Measurements from ENCODE around the gene MROH8.
A peak's percentile ranks its signal among the peaks of the same experiment; 100 is the strongest.
"Not testable (repeated sequence)": the region's sequence is repeated elsewhere in the genome, so short reads cannot be mapped to it uniquely, and the experiment has no call there.

Gene MROH8

DNA sequence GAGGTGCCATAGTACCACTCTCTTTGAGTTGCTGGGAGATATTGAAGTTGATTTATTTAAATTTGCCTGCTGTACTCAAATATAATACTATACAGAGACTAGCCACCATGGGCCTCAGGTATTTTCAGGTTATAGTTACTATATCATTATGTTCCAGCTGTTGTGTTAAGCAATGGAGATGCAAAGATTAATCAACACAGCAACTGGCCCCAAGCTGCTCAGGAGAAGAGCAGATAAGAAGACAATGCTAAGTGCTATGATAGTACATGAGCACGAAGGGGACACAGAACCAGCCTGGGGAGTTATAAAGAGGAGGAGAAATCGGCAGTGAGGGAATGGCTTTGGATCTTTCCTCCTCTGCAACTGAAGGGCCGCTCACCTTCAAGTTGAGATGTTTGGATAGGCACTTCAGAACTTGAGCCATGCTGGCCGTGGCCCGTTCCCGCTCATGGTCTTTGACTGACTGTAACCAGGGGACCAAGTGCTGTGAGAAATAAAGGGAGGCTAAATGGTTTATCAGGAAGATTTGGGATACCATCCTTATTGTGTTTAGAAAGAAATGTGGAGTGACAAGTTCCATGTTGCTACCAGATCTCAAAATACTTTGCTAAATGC is 24.6 kb downstream of the MROH8 start:
- DNase-seq (ENCODE audit: low read depth): no peak

DNA sequence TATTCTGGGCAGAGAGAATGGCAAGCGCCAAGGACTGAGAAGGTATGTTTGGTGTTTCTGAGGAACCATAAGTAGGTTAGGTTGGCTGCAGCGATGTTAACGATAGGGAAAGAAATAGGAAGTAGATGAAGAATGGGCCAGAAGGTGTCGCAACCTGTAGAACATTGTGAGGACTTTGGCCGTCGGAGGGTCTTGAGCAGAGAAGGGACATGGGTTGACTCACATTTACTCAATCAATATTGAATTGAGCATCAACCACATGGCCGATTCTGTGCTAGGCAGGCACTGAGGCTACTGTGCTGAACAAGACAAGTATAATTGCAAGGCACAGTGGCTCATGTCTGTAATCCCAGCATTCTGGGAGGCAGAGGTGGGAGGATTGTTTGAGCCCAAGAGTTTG is 27.1 kb downstream of the MROH8 start:
- DNase-seq (ENCODE audit: low read depth): no peak

- no peak for DNase-seq (ENCODE audit: low read depth)
Observed at GRCh38 chr20:37151529-37151928, 27.8 kb downstream of the MROH8 start.

DNA sequence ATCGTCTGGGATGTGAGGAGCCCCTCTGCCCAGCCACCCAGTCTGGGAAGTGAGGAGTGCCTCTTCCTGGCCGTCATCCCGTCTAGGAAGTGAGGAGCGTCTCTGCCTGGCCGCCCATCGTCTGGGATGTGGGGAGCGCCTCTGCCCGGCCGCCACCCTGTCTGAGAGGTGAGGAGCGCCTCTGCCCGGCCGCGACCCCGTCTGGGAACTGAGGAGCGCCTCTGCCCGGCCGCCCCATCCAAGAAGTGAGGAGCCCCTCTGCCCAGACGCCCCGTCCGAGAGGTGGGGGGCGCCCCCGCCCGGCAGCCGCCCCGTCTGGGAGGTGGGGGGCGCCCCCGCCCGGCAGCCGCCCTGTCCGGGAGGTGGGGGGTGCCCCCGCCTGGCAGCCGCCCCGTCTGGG is 28.5 kb downstream of the MROH8 start:
- not testable (repeated sequence) for DNase-seq (ENCODE audit: low read depth)

DNA sequence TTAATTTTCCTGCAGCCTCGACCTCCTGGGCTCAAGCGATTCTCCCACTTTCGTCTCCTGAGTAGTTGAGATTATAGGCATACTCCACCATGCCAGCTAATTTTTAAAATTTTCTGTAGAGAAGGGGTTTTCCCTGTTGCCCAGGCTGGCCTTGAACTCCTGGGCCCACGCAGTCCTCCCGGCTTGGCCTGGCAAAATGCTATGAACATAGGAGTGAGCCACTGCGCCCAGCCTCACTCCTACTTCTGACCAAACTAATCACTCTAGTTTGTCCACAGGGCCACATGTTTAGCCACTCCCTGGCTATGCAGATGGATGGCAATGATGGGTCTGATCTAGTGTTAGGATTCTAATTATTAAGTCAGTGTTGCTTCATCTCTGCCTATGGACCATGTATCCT is 32.1 kb downstream of the MROH8 start:
- DNase-seq (ENCODE audit: low read depth): no peak

DNA sequence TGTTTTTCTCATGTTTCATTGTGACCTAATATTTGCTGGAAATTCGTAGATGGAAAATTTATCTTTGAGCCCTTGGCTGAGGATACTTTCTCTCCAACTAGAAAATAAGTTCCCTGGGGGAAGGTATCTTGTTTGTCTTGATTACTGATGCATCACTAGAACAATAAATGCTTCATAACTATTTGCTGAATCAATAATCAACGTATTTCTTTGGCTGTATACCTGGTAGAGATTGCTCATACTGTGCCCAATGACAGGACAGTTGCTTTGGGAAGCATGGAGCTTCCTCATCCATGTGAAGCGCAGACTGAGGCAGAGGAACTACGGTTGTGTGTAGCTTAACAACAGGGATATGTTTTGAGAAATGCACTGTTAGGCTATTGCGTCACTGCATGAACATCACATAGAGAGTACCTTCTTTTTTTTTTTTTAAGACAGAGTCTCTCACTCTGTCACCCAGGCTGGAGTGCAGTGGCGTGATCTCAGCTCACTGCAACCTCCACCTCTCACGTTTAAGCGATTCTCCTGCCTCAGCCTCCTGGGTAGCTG is 34.4 kb downstream of the MROH8 start:
- no peak for DNase-seq (ENCODE audit: low read depth)

GRCh38 chr20:37142708-37143107 is 36.6 kb downstream of the MROH8 start:
- DNase-seq (ENCODE audit: low read depth): no peak

DNA sequence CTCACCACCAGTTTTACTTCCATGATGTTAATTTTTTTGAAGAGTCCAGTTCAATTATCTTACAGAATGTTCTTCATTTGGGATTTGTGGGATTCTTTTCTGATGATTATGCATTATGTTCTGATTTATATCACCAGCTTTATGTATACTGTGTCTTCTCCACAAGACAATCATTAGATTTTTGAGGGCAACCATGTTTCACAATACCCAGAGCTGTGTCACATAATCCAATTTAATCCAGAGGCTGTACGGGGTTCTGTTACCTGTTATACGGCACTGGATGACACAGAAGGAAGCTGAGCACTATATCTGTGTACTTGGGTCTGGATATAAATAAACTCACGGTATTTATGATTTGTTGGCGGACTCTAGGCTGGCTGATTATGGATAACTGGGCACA is 41.8 kb downstream of the MROH8 start:
- no peak for DNase-seq (ENCODE audit: low read depth)

DNA sequence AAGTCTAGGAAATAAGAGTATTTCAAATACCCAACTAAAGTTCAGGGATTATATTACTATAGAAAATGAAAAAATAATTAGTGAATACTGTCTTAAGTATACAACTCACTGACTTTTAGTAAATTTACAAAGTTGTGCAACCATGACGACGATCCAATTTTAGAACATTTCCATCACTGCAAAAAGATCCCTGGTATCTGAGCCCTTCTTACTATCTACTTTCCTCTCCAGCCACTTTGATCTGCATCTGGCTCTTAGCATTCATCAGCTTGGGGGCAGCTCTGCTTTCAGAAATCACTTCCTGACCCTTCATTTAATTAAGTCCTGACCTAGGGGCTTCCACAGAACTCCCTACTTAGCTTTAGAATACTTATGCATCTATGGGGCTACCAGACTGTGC is 45.4 kb downstream of the MROH8 start:
- no peak for DNase-seq (ENCODE audit: low read depth)

- DNase-seq (ENCODE audit: low read depth): no peak
Observed at GRCh38 chr20:37131486-37131885, 47.9 kb downstream of the MROH8 start.

GRCh38 chr20:37128803-37129202 is 50.5 kb downstream of the MROH8 start:
- no peak for DNase-seq (ENCODE audit: low read depth)

DNA sequence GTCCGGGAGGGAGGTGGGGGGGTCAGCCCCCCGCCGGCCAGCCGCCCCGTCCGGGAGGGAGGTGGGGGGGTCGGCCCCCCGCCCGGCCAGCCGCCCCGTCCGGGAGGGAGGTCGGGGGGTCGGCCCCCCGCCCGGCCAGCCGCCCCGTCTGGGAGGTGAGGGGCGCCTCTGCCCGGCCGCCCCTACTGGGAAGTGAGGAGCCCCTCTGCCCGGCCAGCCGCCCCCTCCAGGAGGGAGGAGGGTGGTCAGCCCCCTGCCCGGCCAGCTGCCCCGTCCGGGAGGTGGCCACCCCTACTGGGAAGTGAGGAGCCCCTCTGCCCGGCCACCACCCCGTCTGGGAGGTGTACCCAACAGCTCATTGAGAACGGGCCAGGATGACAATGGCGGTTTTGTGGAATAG is 53.1 kb downstream of the MROH8 start:
- DNase-seq (ENCODE audit: low read depth): not testable (repeated sequence)

DNA sequence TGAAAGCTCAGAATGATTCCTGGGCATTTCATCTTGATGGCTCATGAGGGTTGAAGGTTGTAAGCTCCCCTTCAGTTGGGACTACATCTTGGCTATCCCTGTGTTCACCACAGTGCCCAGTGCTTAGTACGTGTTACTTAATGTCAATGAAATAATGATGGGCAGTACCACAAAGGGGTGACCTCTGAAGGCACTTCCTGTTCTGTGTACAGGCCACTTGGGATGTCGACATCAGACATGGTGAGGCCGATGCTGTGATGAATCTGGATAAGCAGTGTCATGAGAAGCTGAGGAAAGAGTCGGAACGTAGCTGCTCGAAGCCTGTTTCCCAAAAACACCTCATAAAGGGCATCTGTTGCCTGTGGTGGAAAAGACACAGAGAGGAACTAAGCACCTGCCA is 55.9 kb downstream of the MROH8 start:
- DNase-seq (ENCODE audit: low read depth): no peak

- no peak for DNase-seq (ENCODE audit: low read depth)
Observed at GRCh38 chr20:37120497-37120896, 58.9 kb downstream of the MROH8 start.

GRCh38 chr20:37119356-37120036 is 59.9 kb downstream of the MROH8 start:
- DNase-seq (ENCODE audit: low read depth): no peak

DNA sequence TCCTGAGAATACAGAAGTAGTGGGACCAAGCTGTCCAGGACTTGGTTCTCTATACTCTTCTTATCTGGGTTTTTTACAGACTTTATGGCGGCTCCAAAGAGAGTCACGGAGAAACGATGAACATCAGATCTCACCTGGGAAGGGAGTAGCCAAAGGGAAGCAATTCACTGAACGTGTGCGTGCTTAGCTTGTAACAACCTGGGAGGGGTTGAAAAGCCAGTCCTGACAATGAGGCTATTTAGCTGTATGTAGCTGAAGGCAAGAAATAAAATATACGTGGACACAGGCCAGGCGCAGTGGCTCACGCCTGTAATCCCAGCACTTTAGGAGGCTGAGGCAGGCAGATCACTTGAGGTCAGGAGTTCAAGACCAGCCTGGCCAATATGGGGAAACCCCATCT is 65.3 kb downstream of the MROH8 start:
- DNase-seq (ENCODE audit: low read depth): no peak

DNA sequence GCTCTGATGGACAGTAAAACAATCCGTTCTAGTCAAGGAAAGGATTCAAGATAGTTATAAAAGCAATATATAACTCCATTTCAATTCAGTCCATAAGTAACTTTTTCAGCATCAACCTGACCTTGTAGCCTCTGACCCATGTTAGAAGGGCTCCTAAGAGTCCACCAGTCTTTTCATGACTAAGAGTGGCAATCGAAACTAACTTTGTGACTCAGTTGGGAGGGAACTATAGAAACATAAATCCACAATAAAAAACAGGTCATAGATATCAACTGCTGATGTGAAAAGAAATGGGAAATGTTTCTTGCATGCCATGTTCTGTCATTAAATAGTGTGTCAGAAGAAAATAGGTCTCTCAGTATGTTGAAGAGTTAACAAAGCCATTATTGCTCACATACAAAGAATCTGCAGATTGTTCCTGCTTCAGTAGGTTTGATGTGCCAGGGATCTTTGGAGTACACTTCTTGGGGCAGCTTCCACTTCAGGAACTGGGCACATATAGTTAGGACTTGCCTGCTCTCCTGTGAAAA is 67.4 kb downstream of the MROH8 start:
- no peak for DNase-seq (ENCODE audit: low read depth)

- no peak for DNase-seq (ENCODE audit: low read depth)
Observed at GRCh38 chr20:37108676-37109075, 70.7 kb downstream of the MROH8 start.

DNA sequence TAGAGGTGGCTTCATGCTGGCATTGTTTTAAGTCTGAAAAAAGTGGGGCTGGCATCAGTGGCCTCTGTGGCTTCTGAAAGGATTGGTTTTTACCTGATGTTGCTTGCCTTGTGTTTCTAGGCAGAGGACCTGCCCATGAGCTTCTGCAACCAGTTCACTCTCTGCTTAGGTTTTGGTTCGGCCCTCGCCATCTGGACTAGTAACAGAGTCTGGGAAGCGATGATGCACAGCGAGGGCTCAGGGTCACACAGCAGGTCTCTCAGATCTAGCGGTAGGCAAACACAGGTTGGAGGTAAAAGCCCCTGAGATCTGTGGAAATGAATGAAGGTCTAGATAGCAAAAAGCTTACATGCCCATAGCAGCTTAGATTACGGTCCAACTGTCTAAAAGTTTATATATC is 76.8 kb downstream of the MROH8 start:
- DNase-seq (ENCODE audit: low read depth): no peak

DNA sequence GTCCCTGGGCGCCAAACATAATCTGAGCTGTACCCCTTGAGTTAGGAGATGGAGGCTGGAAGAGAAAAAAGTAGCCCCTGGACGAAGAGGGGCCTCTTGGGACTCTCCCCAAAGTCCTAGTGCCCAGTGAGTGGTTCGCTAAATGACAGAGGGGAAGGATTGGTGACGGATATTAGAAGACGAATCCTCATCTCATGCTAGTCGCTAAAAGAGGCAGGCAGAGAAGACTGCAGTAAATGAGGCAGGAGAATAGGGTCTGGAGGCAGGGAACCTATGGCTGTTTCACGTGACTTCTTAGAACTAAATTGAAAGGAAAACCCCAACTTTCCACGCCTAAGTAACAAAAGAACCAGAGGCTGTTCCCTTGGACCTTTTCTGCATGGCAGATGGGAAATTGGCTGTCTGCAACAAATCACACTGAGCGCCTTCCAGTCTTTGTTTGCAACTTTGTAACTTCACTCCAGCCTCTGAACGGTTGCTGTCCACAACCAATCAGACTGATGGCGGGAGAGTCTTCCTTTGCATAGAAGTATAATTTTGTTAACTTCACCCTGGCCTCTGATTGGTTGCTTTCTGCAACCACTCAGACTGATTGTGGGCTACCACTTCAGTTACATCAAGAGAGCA is 82.8 kb downstream of the MROH8 start:
- DNase-seq (ENCODE audit: low read depth): no peak

DNA sequence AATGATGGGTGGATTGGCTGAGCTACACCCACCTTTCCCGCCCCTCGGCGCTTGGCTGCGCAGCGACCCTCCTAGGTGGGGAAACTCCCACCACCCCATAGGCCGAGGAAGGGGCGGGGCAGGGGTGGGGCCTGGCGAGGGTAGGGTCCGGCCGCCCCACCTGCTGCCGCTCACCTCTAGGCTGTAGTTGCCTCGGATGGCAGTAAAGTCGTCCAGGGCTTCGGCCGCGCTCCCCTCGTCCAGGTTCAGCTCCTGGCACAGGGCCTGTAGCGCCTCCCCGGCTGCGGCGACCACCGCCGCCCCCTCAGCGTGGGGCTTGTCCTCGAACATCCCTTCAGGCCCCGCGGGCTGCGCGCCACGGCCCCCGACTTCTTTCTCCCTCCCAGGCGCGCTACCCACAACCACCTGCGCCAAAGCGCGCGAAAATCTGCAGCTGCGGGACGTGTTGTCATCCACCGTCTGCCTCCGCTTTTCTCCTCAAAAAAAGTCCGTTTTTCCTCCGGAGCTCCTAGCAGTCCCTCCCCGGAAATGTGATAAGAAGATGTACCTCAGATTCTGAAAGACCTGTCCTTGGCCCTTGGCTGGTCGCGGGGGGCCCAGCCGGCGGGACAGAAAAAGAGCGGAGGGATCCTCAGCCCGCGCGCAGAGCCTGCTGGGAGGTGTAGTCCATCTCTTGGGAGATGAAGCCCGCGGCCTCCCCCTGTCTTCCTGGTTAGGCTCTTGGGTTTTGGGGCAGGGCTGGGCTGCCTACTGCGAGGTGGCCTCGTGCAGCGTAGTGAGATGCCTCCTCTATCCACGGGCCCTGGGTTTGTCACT is 83.5 kb downstream of the MROH8 start, which contains the start of gene RBL1:
Gene RBL1, minus strand, starts transcription at position 399 of the 816 bp plus-strand sequence. Its CDS starts 69 bp downstream, at position 330.
- DNase-seq (ENCODE audit: low read depth): peak; percentile 73

DNA sequence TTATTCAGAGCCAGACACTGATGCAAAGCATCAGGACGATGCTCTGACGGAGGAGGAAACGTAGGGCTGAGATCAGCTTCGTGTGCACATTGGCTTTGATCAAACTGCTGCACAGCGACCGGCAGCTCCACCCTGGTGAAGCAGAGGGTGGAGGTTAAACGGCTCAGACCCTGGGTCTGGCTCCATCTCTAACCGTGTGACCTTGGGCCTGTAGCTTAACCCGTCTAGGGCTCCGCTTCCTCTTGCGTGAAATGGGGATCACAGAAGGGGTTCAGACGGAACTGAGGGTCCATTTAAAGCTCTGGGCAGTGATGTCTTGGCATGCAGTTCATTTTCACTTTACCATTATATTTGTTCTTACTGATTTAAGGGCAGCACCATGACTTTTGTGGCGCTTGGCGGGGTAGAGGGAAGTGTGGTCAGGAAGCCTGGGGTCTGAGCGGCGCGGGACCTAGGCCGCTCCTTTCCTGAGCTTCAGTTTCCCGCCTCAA is 84.2 kb downstream of the MROH8 start:
- peak; percentile 4 for DNase-seq (ENCODE audit: low read depth)

Data from stimulated activated CD8-positive, alpha-beta memory T cell treated with anti-CD3 and anti-CD28 coated beads, Interleukin-12 subunit alpha, Interleukin-12 subunit beta, amount 100 ng/mL, for 4 hours (primary cell).